Calu3 (cell line): ENCODE data around the gene JAG2. TPM values are rescaled to one million over a fixed set of nuclear protein-coding genes. Genes with fewer than 3 reads are reported as not detected.

Experiments used
- BruUV-seq: library from RNA; stranded (reverse); fragments of 400-500 nt; replicated peaks from 2 replicates; lab custom pipeline; 2021; lab: Mats Ljungman, UMichigan
- CTCF ChIA-PET: fragments of 300-600 bp; sonication (Branson Sonifier 250); formaldehyde crosslinking; loops from one replicate; lab custom pipeline; 2022; ENCODE audit warnings: antibody characterized with exemption; lab: Charles Lee
- DNase-seq: peaks from one replicate; pipeline ENCODE4 v3.0.0; 2022
- H3K27ac Mint-ChIP-seq: one replicate; pipeline ENCODE4 v1.8.0; 2022; ENCODE audit warnings: mixed read lengths; ENCODE audit not compliant: unreplicated experiment
- H3K27me3 Mint-ChIP-seq: one replicate; pipeline ENCODE4 v1.8.0; 2022; ENCODE audit warnings: mixed read lengths; ENCODE audit not compliant: unreplicated experiment
- H3K36me3 Mint-ChIP-seq: one replicate; pipeline ENCODE4 v1.8.0; 2022; ENCODE audit warnings: mild to moderate bottlenecking, moderate library complexity, mixed read lengths; ENCODE audit not compliant: insufficient read depth, unreplicated experiment
- H3K4me1 Mint-ChIP-seq: one replicate; pipeline ENCODE4 v1.8.0; 2022; ENCODE audit warnings: mild to moderate bottlenecking, low read depth, mixed read lengths; ENCODE audit not compliant: unreplicated experiment
- H3K4me3 Mint-ChIP-seq: one replicate; pipeline ENCODE4 v1.8.0; 2022; ENCODE audit warnings: mild to moderate bottlenecking, low read depth, moderate library complexity, mixed read lengths; ENCODE audit not compliant: unreplicated experiment
- H3K9me3 Mint-ChIP-seq: one replicate; pipeline ENCODE4 v1.8.0; 2022; ENCODE audit warnings: low read depth, mixed read lengths; ENCODE audit not compliant: unreplicated experiment
- CTCF ChIP-seq: fragments of 200-600 bp; IDR thresholded peaks from one replicate; pipeline ENCODE4 v1.8.0; 2022; ENCODE audit warnings: antibody characterized with exemption; ENCODE audit not compliant: unreplicated experiment
- intact Hi-C: fragments of 100-400 bp; cut with micrococcal nuclease; formaldehyde crosslinking; loops from one replicate; pipeline ENCODE4 v1.10.0; 2022; ENCODE audit not compliant: unreplicated experiment
- total RNA-seq: library from RNA; stranded (reverse); gene quantifications from 2 replicates; pipeline ENCODE4 v1.2.3, GENCODE V29; 2022

JAG2 gene
- total RNA-seq, 1 experiment from 2014 or later, result 13.8 TPM

GRCh38 chr14:105143451-105144025 is 25.0 kb downstream of the JAG2 start:
- no TSS peak for BruUV-seq

GRCh38 chr14:105142651-105143450 is 25.7 kb downstream of the JAG2 start:
- no TSS peak for BruUV-seq
- Mint-ChIP-seq H3K9me3 (no peaks in the 10 kb centered on the region), H3K27me3 (no peaks in the 10 kb centered on the region), H3K4me3 (no peak overlapping the region), H3K27ac (no peak overlapping the region), H3K4me1 (no peaks in the 10 kb centered on the region), H3K36me3 (peaks cover 22% of the 10 kb centered on the region)
- CTCF ChIA-PET, result no interaction called here
- intact Hi-C loops, result no loop called here
- DNase-seq, result no peak
- TF ChIP-seq CTCF, result no peak

More at GRCh38 chr14:105143451-105144025, 25.0 kb downstream of the JAG2 start:
- no peak for DNase-seq
- H3K27me3 Mint-ChIP-seq, result no peaks in the 10 kb centered on the region
- no peak overlapping the region for H3K4me3 Mint-ChIP-seq
- no peaks in the 10 kb centered on the region for H3K9me3 Mint-ChIP-seq
- CTCF ChIA-PET, result no interaction called here
- H3K27ac Mint-ChIP-seq, result no peak overlapping the region
- intact Hi-C loops, result no loop called here
- peaks cover 22% of the 10 kb centered on the region for H3K36me3 Mint-ChIP-seq
- TF ChIP-seq CTCF, result no peak
- H3K4me1 Mint-ChIP-seq, result no peaks in the 10 kb centered on the region

GRCh38 chr14:105141486-105142281 is 26.9 kb downstream of the JAG2 start:
- DNase-seq, result no peak
- BruUV-seq, result no TSS peak
- Mint-ChIP-seq H3K27me3 (no peaks in the 10 kb centered on the region), H3K36me3 (peaks cover 13% of the 10 kb centered on the region), H3K4me3 (no peak overlapping the region), H3K27ac (no peak overlapping the region), H3K4me1 (no peaks in the 10 kb centered on the region), H3K9me3 (no peaks in the 10 kb centered on the region)
- CTCF ChIA-PET, result no interaction called here
- intact Hi-C loops, result no loop called here
- TF ChIP-seq CTCF, result no peak

- H3K9me3 Mint-ChIP-seq, result no peaks in the 10 kb centered on the region
- H3K27me3 Mint-ChIP-seq, result no peaks in the 10 kb centered on the region
- TF ChIP-seq CTCF, result no peak
- CTCF ChIA-PET, result no interaction called here
- H3K36me3 Mint-ChIP-seq, result peaks cover 11% of the 10 kb centered on the region
- no peak for DNase-seq
- H3K4me3 Mint-ChIP-seq, result no peak overlapping the region
- no peak overlapping the region for H3K27ac Mint-ChIP-seq
- no peaks in the 10 kb centered on the region for H3K4me1 Mint-ChIP-seq
- BruUV-seq, result no TSS peak
- intact Hi-C loops, result no loop called here
Observed at GRCh38 chr14:105141026-105141425, 27.6 kb downstream of the JAG2 start.
